ENCODE results near the gene TAAR8.
"Not testable (repeated sequence)": the region's sequence is repeated elsewhere in the genome, so short reads cannot be mapped to it uniquely, and the experiment has no call there.

The TAAR8 gene

GRCh38 chr6:132548746-132549463 lies 3.6 kb upstream of the TAAR8 start:
- DNase-seq = no peak

GRCh38 chr6:132551214-132551613 lies 1.3 kb upstream of the TAAR8 start:
- no peak for DNase-seq

GRCh38 chr6:132560087-132560486 lies 7.6 kb downstream of the TAAR8 start:
- DNase-seq = not testable (repeated sequence)

GRCh38 chr6:132566404-132566803 lies 13.9 kb downstream of the TAAR8 start:
- DNase-seq = no peak

- DNase-seq = no peak
These were observed 15.1 kb downstream of the TAAR8 start for GRCh38 chr6:132567566-132567965.

GRCh38 chr6:132568611-132569010 lies 16.1 kb downstream of the TAAR8 start:
- DNase-seq = no peak

- no peak for DNase-seq
These were observed 16.7 kb downstream of the TAAR8 start for GRCh38 chr6:132569170-132569569.

- DNase-seq = no peak
These were observed 17.8 kb downstream of the TAAR8 start, which contains the start of gene TAAR6 for GRCh38 chr6:132570221-132570777. Gene TAAR6 (plus strand): TSS chr6:132570322. CDS start chr6:132570322, 0 bp downstream.

- no peak for DNase-seq
These were observed 19.3 kb downstream of the TAAR8 start for GRCh38 chr6:132571774-132572173.

- DNase-seq = no peak
These were observed 32.2 kb downstream of the TAAR8 start for GRCh38 chr6:132584698-132585097.

- no peak for DNase-seq
These were observed 35.0 kb downstream of the TAAR8 start for GRCh38 chr6:132587424-132587823.

- no peak for DNase-seq
These were observed 37.0 kb downstream of the TAAR8 start, which contains the start of gene TAAR5 for GRCh38 chr6:132589454-132589853. Gene TAAR5 (minus strand): TSS chr6:132589741. CDS start chr6:132589686, 55 bp downstream.

GRCh38 chr6:132590362-132590761 lies 37.9 kb downstream of the TAAR8 start:
- no peak for DNase-seq

GRCh38 chr6:132592855-132593254 lies 40.4 kb downstream of the TAAR8 start:
- DNase-seq = no peak

- no peak for DNase-seq
These were observed 43.7 kb downstream of the TAAR8 start for GRCh38 chr6:132596201-132596600.

- no peak for DNase-seq
These were observed 46.0 kb downstream of the TAAR8 start for GRCh38 chr6:132598473-132598872.

- not testable (repeated sequence) for DNase-seq
These were observed 48.4 kb downstream of the TAAR8 start for GRCh38 chr6:132600900-132601299.
